ENCODE data around the gene PDCD7.
"Not testable (repeated sequence)": the region's sequence is repeated elsewhere in the genome, so short reads cannot be mapped to it uniquely, and the experiment has no call there.

PDCD7 gene

GRCh38 chr15:65089206-65089824 lies 44.3 kb downstream of the PDCD7 start:
- no peak for DNase-seq

GRCh38 chr15:65088643-65089021 lies 45.0 kb downstream of the PDCD7 start:
- no peak for DNase-seq

GRCh38 chr15:65087873-65088642 lies 45.5 kb downstream of the PDCD7 start:
- DNase-seq: no peak

- no peak for DNase-seq
Measured at GRCh38 chr15:65087411-65087810, 46.2 kb downstream of the PDCD7 start.

- no peak for DNase-seq
Measured at GRCh38 chr15:65086680-65087111, 46.9 kb downstream of the PDCD7 start.

- no peak for DNase-seq
Measured at GRCh38 chr15:65085990-65086679, 47.5 kb downstream of the PDCD7 start.

- DNase-seq: no peak
Measured at GRCh38 chr15:65085207-65085753, 48.3 kb downstream of the PDCD7 start.

- no peak for DNase-seq
Measured at GRCh38 chr15:65084500-65085206, 49.0 kb downstream of the PDCD7 start.

GRCh38 chr15:65083262-65083701 lies 50.3 kb downstream of the PDCD7 start:
- no peak for DNase-seq

GRCh38 chr15:65082303-65082953 lies 51.2 kb downstream of the PDCD7 start:
- DNase-seq: no peak

- DNase-seq: peak in 1 of 2 experiments; percentile 48
Measured at GRCh38 chr15:65081758-65082157, 51.9 kb downstream of the PDCD7 start.

- DNase-seq: no peak
Measured at GRCh38 chr15:65081270-65081669, 52.3 kb downstream of the PDCD7 start.

GRCh38 chr15:65079580-65079979 lies 54.0 kb downstream of the PDCD7 start:
- DNase-seq: no peak

- DNase-seq: peak; percentile 38 to 58
Measured at GRCh38 chr15:65077981-65078352, 55.6 kb downstream of the PDCD7 start.

- DNase-seq: no peak
Measured at GRCh38 chr15:65077291-65077980, 56.2 kb downstream of the PDCD7 start.

GRCh38 chr15:65076486-65077290 lies 56.9 kb downstream of the PDCD7 start, which contains the start of gene KBTBD13:
Gene KBTBD13 (plus strand): TSS chr15:65076746. CDS start chr15:65076816, 70 bp downstream.
- no peak for DNase-seq

- not testable (repeated sequence) for DNase-seq
Measured at GRCh38 chr15:65075607-65076395, 57.8 kb downstream of the PDCD7 start.

- not testable (repeated sequence) for DNase-seq
Measured at GRCh38 chr15:65074946-65075345, 58.7 kb downstream of the PDCD7 start.

GRCh38 chr15:65072617-65073016 lies 61.0 kb downstream of the PDCD7 start:
- DNase-seq: no peak

- DNase-seq: no peak
Measured at GRCh38 chr15:65072027-65072426, 61.6 kb downstream of the PDCD7 start.
